HG02623 (cell line): ENCODE data around the gene LCNL1.
"Not testable (repeated sequence)": the region's sequence is repeated elsewhere in the genome, so short reads cannot be mapped to it uniquely, and the experiment has no call there.

ENCODE experiments used
- ATAC-seq: cut with Tn5 transposase; IDR thresholded peaks from one replicate; pipeline ENCODE4 v1.9.1; 2021; ENCODE audit warnings: moderate library complexity; ENCODE audit not compliant: unreplicated experiment

The LCNL1 gene

GRCh38 chr9:137021979-137022661, 39.3 kb downstream of the LCNL1 start:
- no peak for ATAC-seq

- ATAC-seq: no peak
These were observed 39.8 kb downstream of the LCNL1 start for GRCh38 chr9:137022662-137023008.

GRCh38 chr9:137023157-137023556, 40.4 kb downstream of the LCNL1 start:
- ATAC-seq: no peak

GRCh38 chr9:137023583-137023991, 40.8 kb downstream of the LCNL1 start:
- no peak for ATAC-seq

GRCh38 chr9:137025517-137025966, 42.7 kb downstream of the LCNL1 start:
- no peak for ATAC-seq

GRCh38 chr9:137026384-137026783, 43.6 kb downstream of the LCNL1 start:
- ATAC-seq: no peak

- no peak for ATAC-seq
These were observed 44.0 kb downstream of the LCNL1 start for GRCh38 chr9:137026828-137027227.

GRCh38 chr9:137027369-137028262, 44.8 kb downstream of the LCNL1 start, which contains the start of gene ABCA2:
Gene ABCA2, minus strand, starts transcription at chr9:137028237. Its CDS starts 97 bp downstream, at chr9:137028140.
- ATAC-seq: no peak

- no peak for ATAC-seq
These were observed 45.7 kb downstream of the LCNL1 start for GRCh38 chr9:137028263-137029057.

GRCh38 chr9:137029058-137029936, 46.5 kb downstream of the LCNL1 start:
- no peak for ATAC-seq

GRCh38 chr9:137030006-137030405, 47.2 kb downstream of the LCNL1 start:
- ATAC-seq: no peak

- no peak for ATAC-seq
These were observed 48.0 kb downstream of the LCNL1 start for GRCh38 chr9:137030538-137031527.

- ATAC-seq: no peak
These were observed 49.3 kb downstream of the LCNL1 start, which contains the start of gene FUT7 for GRCh38 chr9:137031904-137032640. Gene FUT7, minus strand, starts transcription at chr9:137032088. Its CDS starts 97 bp downstream, at chr9:137031991.

- ATAC-seq: no peak
These were observed 50.1 kb downstream of the LCNL1 start for GRCh38 chr9:137032858-137033257.

- ATAC-seq: not testable (repeated sequence)
These were observed 50.7 kb downstream of the LCNL1 start for GRCh38 chr9:137033481-137033880.

GRCh38 chr9:137034039-137034708, 51.4 kb downstream of the LCNL1 start:
- no peak for ATAC-seq

- ATAC-seq: peak; percentile 57
These were observed 52.1 kb downstream of the LCNL1 start for GRCh38 chr9:137034709-137035506.
